Measurements from ENCODE around the gene FGF22.

The FGF22 gene

GRCh38 chr19:644789-645188 lies 5.1 kb downstream of the FGF22 start:
- no peak for DNase-seq

- DNase-seq = no peak
Observed at GRCh38 chr19:645912-646778, 6.5 kb downstream of the FGF22 start.

- DNase-seq = no peak
Observed at GRCh38 chr19:646779-647565, 7.3 kb downstream of the FGF22 start.

- no peak for DNase-seq
Observed at GRCh38 chr19:647566-648284, 8.0 kb downstream of the FGF22 start.

GRCh38 chr19:648305-648704 lies 8.6 kb downstream of the FGF22 start:
- DNase-seq = no peak

- no peak for DNase-seq
Observed at GRCh38 chr19:648904-649801, 9.5 kb downstream of the FGF22 start.

- DNase-seq = no peak
Observed at GRCh38 chr19:650121-650520, 10.4 kb downstream of the FGF22 start.

GRCh38 chr19:651114-651818 lies 11.6 kb downstream of the FGF22 start:
- DNase-seq = no peak

- no peak for DNase-seq
Observed at GRCh38 chr19:651991-652390, 12.3 kb downstream of the FGF22 start.

- no peak for DNase-seq
Observed at GRCh38 chr19:652467-653389, 13.0 kb downstream of the FGF22 start.

GRCh38 chr19:653425-653824 lies 13.7 kb downstream of the FGF22 start:
- DNase-seq = no peak

- no peak for DNase-seq
Observed at GRCh38 chr19:655691-656090, 16.0 kb downstream of the FGF22 start.

- DNase-seq = no peak
Observed at GRCh38 chr19:656751-657559, 17.3 kb downstream of the FGF22 start.

GRCh38 chr19:657611-658010 lies 17.9 kb downstream of the FGF22 start:
- no peak for DNase-seq

- DNase-seq = no peak
Observed at GRCh38 chr19:658059-658839, 18.6 kb downstream of the FGF22 start.

- DNase-seq = no peak
Observed at GRCh38 chr19:658916-659839, 19.5 kb downstream of the FGF22 start.

- DNase-seq = no peak
Observed at GRCh38 chr19:660793-661426, 21.2 kb downstream of the FGF22 start.
